ENCODE measurements around the gene SCRT2.

Gene SCRT2

GRCh38 chr20:618980-619379 lies 56.6 kb downstream of the SCRT2 start:
- ATAC-seq (no peak), DNase-seq (ENCODE audit: low spot score in 2 of 2) (no peak)
- H3K4me1 Mint-ChIP-seq: no peaks in the 10 kb centered on the region
- no peaks in the 10 kb centered on the region for H3K36me3 Mint-ChIP-seq
- no peak overlapping the region for H3K4me3 Mint-ChIP-seq
- H3K9me3 Mint-ChIP-seq: peaks cover 4% of the 10 kb centered on the region
- H3K27ac Mint-ChIP-seq: no peak overlapping the region

- Mint-ChIP-seq H3K9me3 (peaks cover 4% of the 10 kb centered on the region), H3K4me3 (no peak overlapping the region), H3K36me3 (no peaks in the 10 kb centered on the region), H3K27ac (no peak overlapping the region), H3K4me1 (no peaks in the 10 kb centered on the region)
- DNase-seq (ENCODE audit: low spot score in 2 of 2): no peak
- ATAC-seq: no peak
Measured at GRCh38 chr20:617934-618690, 57.5 kb downstream of the SCRT2 start.

- Mint-ChIP-seq H3K9me3 (peaks cover 4% of the 10 kb centered on the region), H3K27ac (no peak overlapping the region), H3K4me1 (peaks cover 6% of the 10 kb centered on the region), H3K36me3 (no peaks in the 10 kb centered on the region), H3K4me3 (no peak overlapping the region)
- DNase-seq (ENCODE audit: low spot score in 2 of 2) (no peak), ATAC-seq (no peak)
Measured at GRCh38 chr20:615514-615913, 60.1 kb downstream of the SCRT2 start.

GRCh38 chr20:611843-612185 lies 63.8 kb downstream of the SCRT2 start:
- DNase-seq (ENCODE audit: low spot score in 2 of 2) (no peak), ATAC-seq (no peak)
- Mint-ChIP-seq H3K9me3 (no peaks in the 10 kb centered on the region), H3K4me1 (peaks cover 6% of the 10 kb centered on the region), H3K36me3 (no peaks in the 10 kb centered on the region), H3K4me3 (no peak overlapping the region), H3K27ac (no peak overlapping the region)
